Subcutaneous adipose tissue (tissue), 4 donors: ENCODE results near the gene HERC2. TPM values are rescaled to one million over a fixed set of nuclear protein-coding genes. Genes with fewer than 3 reads are reported as not detected.

Source experiments
- CTCF ChIP-seq: fragments of 450-650 bp; IDR thresholded peaks from one replicate; pipeline ENCODE4 v1.5.1; 2016; ENCODE audit warnings: low read depth, mild to moderate bottlenecking, control low read depth, antibody characterized with exemption, moderate library complexity
- total RNA-seq, 4 donors: library from RNA; depleted of rRNA; stranded (reverse); fragments of >200 nt; gene quantifications; one replicate each; pipeline ENCODE4 v1.1.0, GENCODE V29; 2016

The HERC2 gene
- total RNA-seq, 4 donors from 2014 or later: 41.5 to 73.8 (median 50.7) TPM

DNA sequence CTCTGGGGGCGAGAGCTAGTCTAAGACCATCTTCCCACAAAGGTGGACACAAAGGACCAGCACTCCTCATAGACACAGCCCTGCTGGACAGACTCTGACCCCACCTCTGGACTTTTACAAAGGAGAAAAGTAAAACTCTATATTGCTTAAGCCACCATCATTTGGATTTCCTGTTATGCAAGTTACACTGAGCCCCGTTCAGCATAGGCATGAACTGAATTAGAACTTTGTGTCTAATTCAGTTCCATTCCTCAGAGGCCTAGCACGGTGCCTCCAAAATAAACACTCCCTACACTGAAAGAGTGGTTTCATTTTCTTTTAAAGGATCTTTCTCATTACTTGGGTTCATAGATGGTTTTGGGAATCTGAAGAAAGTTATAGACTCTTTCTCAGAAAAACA, 143.7 kb downstream of the HERC2 start:
- TF ChIP-seq CTCF: no peak

DNA sequence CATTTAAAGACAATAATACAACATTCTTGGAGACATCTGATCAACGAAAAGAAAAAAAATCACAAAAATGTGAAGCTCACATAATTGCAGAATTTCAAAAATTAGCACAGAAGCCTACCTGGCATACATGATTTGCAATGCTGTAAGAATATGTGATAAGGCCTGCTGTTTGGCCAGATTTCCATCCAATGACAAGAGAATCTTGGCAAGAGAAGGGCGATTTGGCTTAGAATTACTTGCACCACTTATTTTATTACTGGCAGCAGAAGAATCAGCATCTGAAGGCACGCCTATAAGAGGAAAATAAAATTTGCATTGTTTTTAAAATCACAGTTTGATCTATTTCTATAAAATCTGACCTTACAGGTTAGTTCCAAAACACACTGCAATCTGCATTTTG, 152.6 kb downstream of the HERC2 start:
- no peak for TF ChIP-seq CTCF

DNA sequence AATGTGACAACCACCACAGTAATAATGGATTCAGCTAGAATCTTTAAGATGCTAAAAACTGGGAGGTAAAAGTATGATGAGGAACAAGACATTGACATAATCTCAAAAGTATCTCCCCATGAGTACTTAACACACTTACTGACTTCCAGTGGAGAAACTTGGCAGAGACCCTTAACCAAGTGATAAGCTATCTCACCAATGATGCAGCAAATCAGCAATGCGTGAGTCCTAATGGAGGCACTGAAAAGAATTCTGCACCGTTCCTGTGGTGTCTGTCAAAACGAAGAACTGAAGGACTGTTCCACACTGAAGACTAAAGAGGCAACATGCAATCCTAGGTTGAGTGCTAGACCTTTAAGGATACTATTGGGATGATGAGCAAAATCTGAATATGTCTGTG, 154.9 kb downstream of the HERC2 start:
- TF ChIP-seq CTCF: no peak

DNA sequence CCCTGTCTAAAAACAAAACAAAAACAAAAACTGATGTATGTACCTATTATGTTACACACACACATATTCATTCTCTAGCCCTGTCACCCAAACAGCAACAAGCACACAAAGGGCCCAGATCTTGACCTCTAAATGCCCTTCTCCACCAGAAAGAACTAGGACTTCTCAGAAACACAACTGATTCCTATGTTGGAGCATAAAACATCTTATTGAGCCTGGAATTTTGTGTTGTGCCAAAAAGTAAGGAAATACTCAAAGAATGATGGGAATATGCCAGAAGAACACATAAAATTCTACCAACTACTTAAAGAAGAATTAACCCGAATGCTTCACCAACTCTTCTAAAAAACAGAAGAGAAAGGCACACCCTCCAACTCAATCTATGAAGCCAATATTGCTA, 156.2 kb downstream of the HERC2 start:
- no peak for TF ChIP-seq CTCF

- TF ChIP-seq CTCF: no peak
Observed at GRCh38 chr15:28164876-28165275, 157.1 kb downstream of the HERC2 start.

- no peak for TF ChIP-seq CTCF
Observed at GRCh38 chr15:28154283-28154682, 167.7 kb downstream of the HERC2 start.

DNA sequence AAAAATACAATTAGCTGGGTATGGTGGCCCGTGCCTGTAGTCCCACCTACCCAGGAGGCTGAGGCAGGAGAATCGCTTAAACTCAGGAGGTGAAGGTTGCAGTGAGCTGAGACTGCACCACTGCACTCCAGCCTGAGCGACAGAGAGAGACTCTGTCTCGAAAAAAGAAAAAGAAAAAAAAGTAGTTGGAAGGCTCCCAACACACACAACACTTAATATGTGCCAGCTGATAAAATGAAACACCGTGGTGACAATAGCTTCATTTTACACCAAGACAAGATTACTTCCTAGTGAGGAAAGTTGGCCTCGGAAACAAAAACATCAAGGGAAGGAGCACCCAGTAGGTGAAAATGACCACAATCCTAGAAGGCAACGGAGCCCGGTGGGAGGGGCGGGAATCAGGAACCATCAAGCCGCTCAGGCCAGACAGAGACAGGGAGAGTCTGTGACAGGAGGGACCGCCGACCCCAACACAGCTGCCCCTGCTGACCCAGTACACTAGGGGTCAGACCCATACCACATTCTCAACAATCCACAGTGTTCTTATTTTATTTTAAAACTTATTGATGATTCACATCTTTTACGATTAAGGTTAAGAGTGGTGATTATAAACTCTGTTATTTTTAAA, 168.4 kb downstream of the HERC2 start:
- no peak for TF ChIP-seq CTCF
